NCI-H510A treated with DMSO at 0.1 percent for 48 hours (cell line): ENCODE results near the gene KCNMB2.

ENCODE experiments used
- DNase-seq: peaks from one replicate; lab custom pipeline; 2025; lab: John Stamatoyannopoulos, UW

The KCNMB2 gene

DNA sequence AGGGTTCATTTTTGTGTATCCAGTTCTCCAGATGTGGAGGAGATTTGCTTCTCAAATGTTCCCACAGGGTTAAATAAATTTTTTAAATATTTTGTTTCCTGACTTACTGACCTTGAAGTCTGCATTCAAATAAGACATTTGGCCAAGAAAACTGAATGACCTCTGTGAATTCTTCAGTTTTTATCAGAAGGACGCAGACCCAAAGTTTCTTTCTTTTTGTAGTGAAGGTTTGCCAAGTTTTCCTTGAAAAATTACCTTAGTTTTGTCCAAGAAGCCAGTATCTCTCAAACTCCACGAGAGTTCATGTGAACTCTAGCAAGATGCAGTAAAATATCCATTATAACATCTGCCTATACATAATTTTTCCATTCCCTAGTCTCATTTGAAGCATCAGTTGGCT lies 332.4 kb downstream of the KCNMB2 start:
- no peak for DNase-seq

DNA sequence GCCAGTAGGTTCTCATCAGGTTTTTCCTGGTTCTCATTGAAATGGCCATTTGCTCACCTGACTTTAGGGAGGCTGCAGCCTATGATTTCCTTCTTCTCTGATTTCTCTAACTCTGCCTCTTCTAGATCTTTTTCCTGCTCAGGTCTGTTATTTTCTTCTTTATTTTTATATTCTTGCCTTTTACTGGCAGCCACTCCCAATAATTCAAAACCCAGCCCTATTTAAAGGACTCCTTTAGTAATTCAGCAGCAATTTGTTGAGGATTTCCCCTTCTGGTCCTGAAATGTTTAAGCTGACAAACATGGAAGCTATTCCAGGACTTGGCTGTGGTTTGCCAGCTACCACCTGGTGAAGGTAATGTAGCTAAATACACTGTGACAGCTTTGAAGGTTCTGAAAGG lies 333.8 kb downstream of the KCNMB2 start:
- no peak for DNase-seq

DNA sequence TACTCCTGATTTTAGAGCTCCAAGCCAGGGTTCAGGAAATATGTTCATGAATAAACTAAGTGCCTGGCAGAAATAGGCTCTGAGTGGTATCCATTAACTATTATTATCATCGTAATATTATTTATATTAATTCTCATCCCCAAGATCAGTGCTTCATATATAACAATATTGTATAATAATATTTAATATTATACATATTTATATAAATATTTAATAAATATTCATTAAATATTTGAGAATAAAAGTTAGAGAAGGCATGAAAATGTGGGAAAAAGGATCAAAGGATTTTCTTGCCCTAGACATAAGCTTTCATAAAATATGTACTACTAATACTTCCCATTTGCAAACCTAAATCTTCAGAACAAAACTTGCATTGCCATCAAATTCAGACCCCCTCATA lies 338.9 kb downstream of the KCNMB2 start:
- DNase-seq, result no peak

DNA sequence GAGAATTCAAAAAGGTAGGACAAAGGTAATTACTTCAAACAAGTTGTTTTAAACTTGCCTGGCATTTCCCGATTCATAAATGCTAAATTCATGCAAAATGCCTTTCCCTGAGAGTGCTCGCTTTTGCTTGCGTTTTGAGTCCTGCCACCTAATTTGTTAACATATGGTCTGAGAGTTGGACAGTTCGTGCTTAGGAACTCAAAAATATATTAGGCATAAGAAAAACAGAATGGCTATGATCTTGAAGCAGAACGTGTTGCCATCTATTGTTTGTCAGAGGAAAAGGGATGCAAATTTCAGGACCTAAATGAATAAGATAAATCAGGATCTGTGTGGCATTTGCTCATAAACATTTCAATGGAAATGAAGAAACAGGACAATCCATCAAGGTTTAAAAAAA lies 339.6 kb downstream of the KCNMB2 start:
- DNase-seq, result no peak

DNA sequence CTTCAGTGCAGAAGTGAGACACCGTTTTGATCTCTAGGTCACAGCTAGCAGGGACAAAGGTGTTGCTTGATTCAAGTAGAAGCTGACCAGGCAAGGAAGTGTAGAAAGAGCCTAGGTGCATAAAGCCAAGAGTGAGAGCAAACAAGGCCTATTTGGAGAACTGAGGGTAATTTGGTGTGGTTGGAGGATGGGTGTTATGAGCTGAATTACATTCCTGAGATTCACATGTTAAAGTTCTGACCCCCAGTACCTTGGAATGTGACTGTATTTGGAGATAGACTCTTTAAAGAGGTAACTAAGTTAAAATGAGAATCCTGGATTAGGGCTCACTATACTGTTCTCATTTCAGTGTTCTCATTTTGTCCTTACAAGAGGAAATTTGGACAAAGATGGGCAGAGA lies 344.0 kb downstream of the KCNMB2 start:
- DNase-seq, result no peak
